Choroid plexus epithelial cell (primary cell): Measurements from ENCODE around the gene CXCL11.
"Not testable (repeated sequence)": the region's sequence is repeated elsewhere in the genome, so short reads cannot be mapped to it uniquely, and the experiment has no call there.

Experiments used
- DNase-seq: peaks from one replicate; pipeline ENCODE4 v3.0.0-alpha.2; 2010; ENCODE audit warnings: low read depth
- H3K4me3 ChIP-seq: 2 replicates; pipeline ENCODE4 v1.5.1; 2011; ENCODE audit warnings: low read depth, mild to moderate bottlenecking, control low read depth, low read length, moderate library complexity
- CTCF ChIP-seq: conservative IDR thresholded peaks from 2 replicates; pipeline ENCODE4 v1.5.1; 2011; ENCODE audit warnings: low read depth, mild to moderate bottlenecking, control low read depth, inconsistent platforms, low read length, moderate library complexity

CXCL11 gene

GRCh38 chr4:76000279-76000678, 35.6 kb downstream of the CXCL11 start:
- TF ChIP-seq CTCF, result no peak
- DNase-seq, result no peak

GRCh38 chr4:75998525-75999147, 37.2 kb downstream of the CXCL11 start:
- not testable (repeated sequence) for DNase-seq, H3K4me3 ChIP-seq

More at GRCh38 chr4:76000279-76000678, 35.6 kb downstream of the CXCL11 start:
- H3K4me3 ChIP-seq, result no peak overlapping the region

- no peak for TF ChIP-seq CTCF
- no peak for DNase-seq
- H3K4me3 ChIP-seq, result no peak overlapping the region
These were observed 37.9 kb downstream of the CXCL11 start for GRCh38 chr4:75997946-75998345.

- no peak for DNase-seq
- no peak overlapping the region for H3K4me3 ChIP-seq
- no peak for TF ChIP-seq CTCF
These were observed 38.8 kb downstream of the CXCL11 start for GRCh38 chr4:75997081-75997480.

- peak; percentile 78 for DNase-seq
- H3K4me3 ChIP-seq, result no peak overlapping the region
- TF ChIP-seq CTCF, result peak; percentile 57
These were observed 40.1 kb downstream of the CXCL11 start for GRCh38 chr4:75995727-75996126.

- TF ChIP-seq CTCF, result no peak
- DNase-seq, result no peak
- H3K4me3 ChIP-seq, result no peak overlapping the region
These were observed 43.4 kb downstream of the CXCL11 start for GRCh38 chr4:75992462-75992861.

GRCh38 chr4:75989846-75990528, 45.9 kb downstream of the CXCL11 start:
- H3K4me3 ChIP-seq, result peak overlapping the region; percentile 78
- DNase-seq, result peak; percentile 35
- no peak for TF ChIP-seq CTCF
